Caco-2 (cell line): ENCODE results near the gene PHKG2. TPM values are rescaled to one million over a fixed set of nuclear protein-coding genes. Genes with fewer than 3 reads are reported as not detected.

Experiments
- Bru-seq: library from RNA; stranded (reverse); fragments of 400-500 nt; gene quantifications from one replicate; lab custom pipeline; 2021; lab: Mats Ljungman, UMichigan
- BruChase-seq, 2 experiments: library from RNA; stranded (reverse); fragments of 400-500 nt; gene quantifications; one replicate each; lab custom pipeline; 2021; lab: Mats Ljungman, UMichigan
- BruUV-seq: library from RNA; stranded (reverse); fragments of 400-500 nt; replicated peaks from 2 replicates; lab custom pipeline; 2021; lab: Mats Ljungman, UMichigan
- CTCF ChIA-PET: fragments of 300-600 bp; sonication (Branson Sonifier 250); formaldehyde crosslinking; loops from one replicate; lab custom pipeline; 2022; ENCODE audit warnings: antibody characterized with exemption; lab: Charles Lee
- POLR2A ChIA-PET: fragments of 300-600 bp; sonication (Branson Sonifier 250); formaldehyde crosslinking; loops from one replicate; lab custom pipeline; 2022; ENCODE audit warnings: antibody characterized with exemption; lab: Charles Lee
- DNase-seq, 2 experiments: peaks; one replicate each; pipeline versions ENCODE4 v3.0.0 to v3.0.0-alpha.2; 2020 to 2022
- H3K27me3 ChIP-seq: replicated peaks from 2 replicates; pipeline ENCODE4 v1.6.0; 2011; ENCODE audit warnings: low read length; ENCODE audit not compliant: control insufficient read depth, insufficient read depth
- H3K36me3 ChIP-seq: 2 replicates; pipeline ENCODE4 v1.5.1; 2011; ENCODE audit warnings: low read length; ENCODE audit not compliant: control insufficient read depth, insufficient read depth
- H3K4me1 ChIP-seq: fragments of 250-450 bp; sonication (Bioruptor Pico); 2 replicates; pipeline ENCODE4 v1.5.1; 2020; ENCODE audit warnings: mild to moderate bottlenecking
- H3K4me3 ChIP-seq: 2 replicates; pipeline ENCODE4 v1.5.1; 2011; ENCODE audit warnings: low read depth, mild to moderate bottlenecking, control low read depth, low read length
- H3K9me3 ChIP-seq: fragments of 250-450 bp; sonication (Bioruptor Pico); 2 replicates; pipeline ENCODE4 v1.5.1; 2020; ENCODE audit warnings: mild to moderate bottlenecking, moderate library complexity
- H3K27ac Mint-ChIP-seq: one replicate; pipeline ENCODE4 v1.8.0; 2022; ENCODE audit warnings: mixed read lengths; ENCODE audit not compliant: unreplicated experiment
- H3K27me3 Mint-ChIP-seq: one replicate; pipeline ENCODE4 v1.8.0; 2022; ENCODE audit warnings: mixed read lengths; ENCODE audit not compliant: insufficient read depth, unreplicated experiment
- H3K36me3 Mint-ChIP-seq: one replicate; pipeline ENCODE4 v1.8.0; 2022; ENCODE audit warnings: mild to moderate bottlenecking, mixed read lengths; ENCODE audit not compliant: insufficient read depth, unreplicated experiment
- H3K4me1 Mint-ChIP-seq: one replicate; pipeline ENCODE4 v1.8.0; 2022; ENCODE audit warnings: low read depth, mixed read lengths; ENCODE audit not compliant: unreplicated experiment
- H3K4me3 Mint-ChIP-seq: one replicate; pipeline ENCODE4 v1.8.0; 2022; ENCODE audit warnings: mild to moderate bottlenecking, moderate library complexity, mixed read lengths; ENCODE audit not compliant: unreplicated experiment
- H3K9me3 Mint-ChIP-seq: one replicate; pipeline ENCODE4 v1.8.0; 2022; ENCODE audit warnings: mixed read lengths; ENCODE audit not compliant: unreplicated experiment
- CTCF ChIP-seq, 2 experiments: fragments of 200-600 bp in 1 of 2; IDR thresholded peaks; 1 replicate in 1 of 2; 2 replicates in 1 of 2; pipeline versions ENCODE4 v1.5.1 to v1.8.0; 2011 to 2022; ENCODE audit warnings: antibody characterized with exemption in 1 of 2, control low read depth in 1 of 2, inconsistent platforms in 1 of 2, low read depth in 1 of 2, low read length in 1 of 2, mild to moderate bottlenecking in 1 of 2, moderate library complexity in 1 of 2; ENCODE audit not compliant: insufficient read depth in 1 of 2, severe bottlenecking in 1 of 2, unreplicated experiment in 1 of 2
- intact Hi-C: fragments of 100-400 bp; cut with micrococcal nuclease; formaldehyde crosslinking; loops from one replicate; pipeline ENCODE4 v1.10.0; 2022; ENCODE audit not compliant: unreplicated experiment
- long read RNA-seq: library from polyadenylated mRNA; stranded (forward); transcript quantifications from one replicate; pipeline ENCODE4 v2.0.0, GENCODE V29; 2022
- total RNA-seq: library from RNA; stranded (reverse); gene quantifications from 2 replicates; pipeline ENCODE4 v1.2.3, GENCODE V29; 2022

Gene PHKG2
- total RNA-seq (40.8 and 48.6 TPM in 2 replicates), Bru-seq, nascent RNA (percentile 67 among the genes with signal in this experiment), BruChase-seq, experiment 1, labeled RNA remaining after a 2-hour chase (percentile 79 among the genes with signal in this experiment), BruChase-seq, experiment 2, labeled RNA remaining after a 6-hour chase (percentile 79 among the genes with signal in this experiment)
- long read RNA-seq, full-length matches to known transcripts = 21 of 57 reads
- long read RNA-seq, partial matches to known transcripts = 4 of 57 reads
- long read RNA-seq, other reads (novel, unspliced or antisense) = 32 of 57 reads

GRCh38 chr16:30747799-30748633 is at the start of gene PHKG2:
Gene PHKG2 (plus strand): TSS chr16:30748425. CDS start chr16:30748821, 396 bp downstream.
- peak within 1 kb of the TSS; percentile 96 for H3K4me3 ChIP-seq
- POLR2A ChIA-PET = interaction anchor here (0.6 to 2.5 kb wide), 11 partner anchors 8 to 318 kb away, joined by 3 to 10 read pairs (median 4); partner anchors contain the start of gene DCTPP1
- H3K27me3 ChIP-seq = no peaks in the 10 kb centered on the region
- no peak for TF ChIP-seq CTCF (IDR thresholded peaks at IDR 0.05; ENCODE audit: insufficient read depth in 1 of 2, low read depth in 1 of 2, low read length in 1 of 2, severe bottlenecking in 1 of 2, unreplicated experiment in 1 of 2)
- BruUV-seq = no TSS peak
- H3K9me3 Mint-ChIP-seq = no peaks in the 10 kb centered on the region
- peaks cover 61% of the 10 kb centered on the region for H3K36me3 Mint-ChIP-seq
- H3K36me3 ChIP-seq = no peaks in the 10 kb centered on the region; the same call in 1 of the 2 replicates
- peaks cover 11% of the 10 kb centered on the region for H3K4me1 ChIP-seq
- intact Hi-C loops = loop anchor here (1.0 to 10.0 kb wide), 4 partner anchors 15 to 173 kb away; partner anchors contain the start of genes CFAP119, FBRS, PRR14 and RNF40
- no peaks in the 10 kb centered on the region for H3K9me3 ChIP-seq
- peak within 1 kb of the TSS; percentile 68 for H3K4me3 Mint-ChIP-seq
- H3K27me3 Mint-ChIP-seq = no peaks in the 10 kb centered on the region
- peak within 1 kb of the TSS; percentile 64 for H3K27ac Mint-ChIP-seq
- CTCF ChIA-PET = interaction anchor here (0.7 to 1.1 kb wide), 3 partner anchors 31 to 275 kb away, joined by 3 to 6 read pairs (median 5); no protein-coding TSS in a partner anchor
- H3K4me1 Mint-ChIP-seq = peaks cover 20% of the 10 kb centered on the region
- peak; percentile 98 for DNase-seq

- peaks cover 63% of the 10 kb centered on the region for H3K36me3 Mint-ChIP-seq
- BruUV-seq = TSS peak; percentile 51
- CTCF ChIA-PET = no interaction called here
- no peaks in the 10 kb centered on the region for H3K4me1 Mint-ChIP-seq
- no peaks in the 10 kb centered on the region for H3K27me3 Mint-ChIP-seq
- Histone ChIP-seq H3K4me3 (peak within 1 kb of the TSS; percentile 99), H3K36me3 (peaks cover 3% of the 10 kb centered on the region), H3K4me1 (peaks cover 7% of the 10 kb centered on the region; the same call in 1 of the 2 replicates), H3K27me3 (no peaks in the 10 kb centered on the region), H3K9me3 (no peaks in the 10 kb centered on the region)
- TF ChIP-seq CTCF (IDR thresholded peaks at IDR 0.05; ENCODE audit: insufficient read depth in 1 of 2, low read depth in 1 of 2, low read length in 1 of 2, severe bottlenecking in 1 of 2, unreplicated experiment in 1 of 2) = no peak
- DNase-seq = peak; percentile 90 to 92
- H3K27ac Mint-ChIP-seq = peak within 1 kb of the TSS; percentile 98
- intact Hi-C loops = loop anchor here (1.0 to 5.0 kb wide), 3 partner anchors 41 to 172 kb away; partner anchors contain the start of genes FBRS and ZNF768
- H3K4me3 Mint-ChIP-seq = peak within 1 kb of the TSS; percentile 95
- no peaks in the 10 kb centered on the region for H3K9me3 Mint-ChIP-seq
- POLR2A ChIA-PET = interaction anchor here (0.6 kb wide), 2 partner anchors 25 to 492 kb away, joined by 3 read pairs; no protein-coding TSS in a partner anchor
Measured at GRCh38 chr16:30698816-30699614, 49.2 kb upstream of the PHKG2 start, which contains the start of gene SRCAP. Gene SRCAP (plus strand): TSS chr16:30699171. CDS start chr16:30700825, 1,654 bp downstream.
